COLO829 (cell line): ENCODE results near the gene CIB2.

ENCODE experiments used
- DNase-seq: peaks from one replicate; pipeline ENCODE4 v3.0.0; 2012; ENCODE audit warnings: low spot score

CIB2 gene

DNA sequence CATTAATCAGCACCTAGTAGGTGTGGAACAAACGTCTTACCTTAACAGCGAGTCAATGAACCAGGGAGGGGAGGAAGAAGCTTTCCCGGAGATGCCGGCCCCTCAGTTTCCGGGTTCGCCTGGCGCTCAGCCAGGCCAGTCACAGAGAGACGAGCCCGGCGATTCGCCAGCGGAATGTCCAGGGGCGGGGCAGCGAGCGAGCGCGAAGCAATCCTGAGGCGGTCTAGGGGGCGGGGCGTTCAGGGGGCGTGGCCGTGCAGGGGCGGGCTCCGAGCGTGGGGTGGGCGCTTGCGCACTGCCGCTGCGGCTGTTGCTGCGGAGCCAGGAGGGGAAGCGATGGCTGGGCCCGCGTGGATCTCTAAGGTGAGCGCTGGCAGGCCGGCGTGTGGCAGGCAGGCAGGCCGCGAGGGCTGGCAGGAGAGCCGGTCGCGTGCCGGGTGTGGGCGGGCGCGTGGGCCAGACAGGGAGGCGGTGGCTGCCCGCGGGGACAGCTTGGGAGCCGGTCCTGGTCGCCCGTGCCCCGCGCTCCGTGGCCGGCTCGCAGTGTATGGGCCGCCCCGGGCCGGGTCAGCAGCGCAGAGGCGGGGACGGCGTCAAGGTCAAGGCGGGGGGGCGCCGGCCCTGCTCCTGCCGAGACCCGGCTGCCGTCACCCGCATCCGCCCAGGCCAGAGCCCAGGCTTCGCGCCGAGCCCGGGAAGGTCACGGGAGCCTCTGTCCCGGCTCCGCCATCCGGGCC lies 18.0 kb upstream of the CIB2 start, which contains the start of gene IDH3A:
TSS of gene IDH3A (plus strand) at position 295 of the 737 bp plus-strand sequence. CDS start at position 337, 42 bp downstream.
- peak; percentile 84 for DNase-seq

- no peak for DNase-seq
Measured at GRCh38 chr15:78148392-78149067, 17.3 kb upstream of the CIB2 start.

GRCh38 chr15:78147566-78147965 lies 16.3 kb upstream of the CIB2 start:
- no peak for DNase-seq

GRCh38 chr15:78146425-78147154 lies 15.3 kb upstream of the CIB2 start:
- no peak for DNase-seq

- no peak for DNase-seq
Measured at GRCh38 chr15:78142332-78142731, 11.1 kb upstream of the CIB2 start.

GRCh38 chr15:78140292-78140691 lies 9.0 kb upstream of the CIB2 start:
- no peak for DNase-seq

GRCh38 chr15:78139578-78139977 lies 8.3 kb upstream of the CIB2 start:
- DNase-seq, result no peak

DNA sequence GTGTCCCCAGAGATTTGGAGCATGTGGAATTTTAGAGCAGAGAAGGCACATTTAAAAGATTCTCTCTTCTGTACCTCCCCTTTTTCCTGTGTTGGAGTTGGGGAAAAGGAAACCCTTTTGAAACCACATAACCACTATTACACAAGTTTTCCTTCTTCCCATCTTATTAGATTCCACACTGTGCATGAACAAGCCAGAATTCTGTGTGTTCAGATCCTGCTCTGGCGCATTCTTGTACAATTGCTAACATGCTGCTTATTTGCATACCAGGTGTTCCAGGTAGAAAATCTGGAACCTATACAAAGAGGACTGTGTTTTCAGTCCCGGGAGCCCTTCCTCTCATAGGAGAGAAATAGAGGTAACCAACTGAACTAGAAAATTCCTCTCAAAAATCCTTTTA lies 2.6 kb upstream of the CIB2 start:
- no peak for DNase-seq

DNA sequence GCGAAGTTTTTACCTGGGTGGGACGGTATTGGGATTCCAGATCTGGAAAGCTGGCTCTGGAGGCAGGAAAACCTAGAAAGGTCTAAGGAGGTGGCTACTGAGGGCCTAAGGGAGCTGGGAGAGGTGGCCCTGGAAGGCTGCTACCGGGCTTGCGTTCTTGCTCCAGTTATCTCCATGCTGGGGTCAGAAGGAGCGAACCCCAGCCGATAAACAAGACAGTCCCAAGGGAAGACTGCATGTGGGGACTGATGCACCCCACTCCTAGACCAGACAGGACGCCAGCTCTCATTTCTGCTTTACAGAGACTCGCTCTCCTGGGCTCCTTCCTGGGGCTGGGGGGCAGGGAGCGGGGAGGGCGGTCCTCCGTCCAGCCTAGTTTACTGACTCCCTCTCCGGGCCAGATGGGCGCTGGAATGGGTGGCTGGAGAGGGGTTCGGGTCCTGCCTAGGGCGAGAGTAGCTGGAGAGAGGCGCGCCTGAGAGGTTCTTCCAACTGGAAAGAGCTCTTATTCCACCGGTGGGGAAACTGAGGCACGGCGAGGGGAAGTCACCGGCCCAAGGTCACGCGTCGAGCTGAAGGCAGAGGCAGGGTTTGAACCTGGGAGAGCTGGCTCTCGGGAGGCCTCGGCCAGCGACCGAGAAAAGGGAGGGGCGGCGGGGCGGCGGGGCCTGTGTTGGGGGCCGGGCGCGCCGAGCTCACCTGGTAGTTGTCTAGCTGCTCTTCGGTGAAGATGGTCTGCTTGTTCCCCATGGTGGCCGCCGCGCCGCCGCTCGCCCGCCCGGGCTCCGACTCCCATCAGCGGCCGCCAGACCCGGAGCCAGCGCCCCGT lies 565 bp downstream of the CIB2 start:
- no peak for DNase-seq

DNA sequence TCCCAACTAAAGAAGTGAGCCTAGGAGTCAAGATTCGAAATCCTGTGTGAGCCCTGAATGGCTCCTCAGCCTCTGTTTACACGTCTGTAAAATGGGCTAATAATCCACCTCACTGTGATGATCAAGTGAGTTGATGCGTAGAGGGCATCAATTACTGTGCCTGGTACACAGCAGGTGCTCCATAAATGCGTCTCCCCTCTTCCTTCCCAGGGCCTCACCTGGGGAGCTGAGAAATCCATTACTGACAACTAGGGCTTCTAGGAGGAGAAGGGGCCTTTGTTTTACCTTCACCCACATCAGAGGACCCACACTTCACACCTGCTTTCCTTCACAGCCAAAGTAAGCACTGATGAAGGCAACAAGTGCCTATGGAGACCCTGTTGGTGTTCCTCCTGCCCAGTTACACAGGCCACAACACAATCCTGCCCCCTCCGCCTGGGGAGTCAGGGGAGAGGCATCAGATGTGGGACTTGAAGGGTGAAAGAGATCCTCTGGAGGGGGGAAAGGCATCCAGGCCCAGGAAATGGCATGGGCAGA lies 1.4 kb downstream of the CIB2 start:
- no peak for DNase-seq

- DNase-seq, result no peak
Measured at GRCh38 chr15:78129077-78129750, 2.0 kb downstream of the CIB2 start.

DNA sequence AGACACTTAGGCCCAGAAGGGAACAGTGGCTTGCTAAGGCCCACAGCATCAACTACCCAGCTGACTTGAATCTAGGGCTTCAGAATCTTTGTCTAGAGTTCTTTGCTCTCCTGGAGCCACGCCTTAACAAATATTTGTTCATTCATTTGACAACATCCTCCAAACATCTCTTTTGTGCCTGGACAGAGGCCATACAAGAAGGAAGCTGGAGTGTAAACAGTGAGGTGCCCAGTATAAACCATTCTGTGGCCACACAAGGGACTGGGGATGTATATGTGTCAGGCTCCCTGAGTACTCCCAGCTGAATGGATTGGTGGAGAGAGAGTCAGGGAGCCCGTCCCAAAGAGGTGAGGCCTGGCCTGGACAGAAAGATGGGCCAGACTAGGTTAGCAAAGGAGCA lies 3.4 kb downstream of the CIB2 start:
- no peak for DNase-seq

DNA sequence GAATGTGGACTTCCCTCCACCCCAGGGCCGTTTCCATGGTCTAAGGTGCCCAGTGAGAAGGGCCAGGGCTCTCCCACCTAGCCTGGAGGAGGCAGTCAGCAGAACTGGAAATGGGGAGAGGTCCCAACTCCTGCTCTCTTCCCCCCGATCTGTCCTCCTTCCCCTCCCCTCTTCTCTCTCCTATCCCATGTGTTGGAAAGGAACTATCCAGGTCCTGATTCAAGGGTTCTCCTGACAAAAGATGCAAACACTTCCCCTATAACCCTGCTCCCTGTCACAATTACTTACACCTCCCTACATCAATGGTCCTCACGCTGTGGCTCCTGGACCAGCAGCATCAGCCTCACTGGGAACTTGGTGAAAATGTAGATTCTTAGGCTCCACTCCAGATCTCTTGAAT lies 6.0 kb downstream of the CIB2 start:
- no peak for DNase-seq

- no peak for DNase-seq
Measured at GRCh38 chr15:78120523-78120922, 10.7 kb downstream of the CIB2 start.

DNA sequence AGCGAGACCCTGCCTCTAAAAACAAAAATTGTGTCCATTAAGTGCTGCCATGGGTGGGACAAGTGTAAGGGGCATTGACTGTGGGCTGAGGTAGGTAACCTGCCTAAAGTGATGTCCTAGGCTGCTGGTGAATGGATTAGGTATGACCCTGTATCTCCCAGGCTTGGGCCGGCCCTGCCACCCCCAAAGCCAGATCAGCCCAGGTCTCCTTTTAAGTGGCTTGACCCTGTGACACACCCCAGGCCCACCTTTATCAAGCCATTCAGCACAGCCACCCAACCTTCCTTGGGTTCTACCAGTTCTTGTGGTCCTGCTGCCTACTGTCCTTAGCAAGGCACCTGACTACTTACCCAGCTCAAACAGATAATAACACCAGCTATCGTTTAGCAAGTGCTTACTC lies 18.7 kb downstream of the CIB2 start:
- DNase-seq, result no peak

- DNase-seq, result no peak
Measured at GRCh38 chr15:78111788-78112187, 19.5 kb downstream of the CIB2 start.

DNA sequence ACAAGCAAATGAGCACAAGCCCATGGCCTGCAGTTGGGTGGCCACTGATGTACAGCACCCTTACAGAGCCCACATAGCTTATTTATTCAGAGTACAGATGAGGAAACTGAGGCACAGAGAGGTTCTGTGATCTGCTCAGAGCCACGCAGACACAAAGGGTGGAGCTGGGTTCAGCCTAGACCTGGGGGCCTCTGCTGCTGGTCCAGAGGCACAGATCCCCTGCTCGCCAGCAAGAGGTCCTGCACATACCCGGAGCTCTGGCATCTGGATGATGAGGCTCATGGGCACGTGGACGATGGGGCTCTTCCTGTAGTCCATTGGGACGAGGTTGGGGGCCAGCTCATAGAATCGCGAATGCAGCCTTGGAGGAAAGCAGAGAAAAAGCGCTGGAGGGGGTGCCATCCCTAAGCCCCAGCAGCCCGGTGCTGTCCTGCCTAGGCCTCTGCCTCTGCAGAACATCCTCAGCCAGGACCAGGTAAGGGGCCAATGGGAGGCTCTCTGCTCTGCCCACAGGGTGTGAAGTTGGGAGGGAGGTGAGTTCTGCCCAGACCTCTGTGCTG lies 20.2 kb downstream of the CIB2 start:
- DNase-seq, result no peak

DNA sequence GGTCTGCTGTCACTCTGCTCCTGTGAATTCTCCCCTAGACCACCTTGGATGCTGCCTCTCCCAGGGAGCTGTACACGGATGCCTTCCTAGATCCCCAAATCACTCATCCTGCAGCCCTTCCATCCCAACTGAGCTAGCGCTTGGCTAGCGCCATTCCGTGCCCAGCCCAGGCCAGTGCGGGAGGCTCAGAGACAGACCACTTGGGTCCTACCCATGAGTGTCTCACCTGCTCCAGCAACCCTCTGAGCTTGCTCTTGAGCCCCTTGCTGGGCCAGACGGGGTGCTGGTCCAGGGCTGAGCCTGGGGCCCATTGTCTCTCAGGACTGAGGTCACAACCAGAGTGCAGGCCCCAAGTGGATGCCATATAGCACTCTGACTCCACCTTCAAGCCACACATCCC lies 21.1 kb downstream of the CIB2 start:
- DNase-seq, result no peak

- DNase-seq, result no peak
Measured at GRCh38 chr15:78109156-78109555, 22.1 kb downstream of the CIB2 start.

GRCh38 chr15:78108300-78109084 lies 22.8 kb downstream of the CIB2 start:
- DNase-seq, result peak; percentile 45
